SIG-M5 (cell line): ENCODE data around the gene PRKAR1B.
"Not testable (repeated sequence)": the region's sequence is repeated elsewhere in the genome, so short reads cannot be mapped to it uniquely, and the experiment has no call there.

Experiments
- DNase-seq: peaks from one replicate; lab custom pipeline; 2025; lab: John Stamatoyannopoulos, UW

The PRKAR1B gene

GRCh38 chr7:556837-557557, 170.1 kb downstream of the PRKAR1B start:
- no peak for DNase-seq

DNA sequence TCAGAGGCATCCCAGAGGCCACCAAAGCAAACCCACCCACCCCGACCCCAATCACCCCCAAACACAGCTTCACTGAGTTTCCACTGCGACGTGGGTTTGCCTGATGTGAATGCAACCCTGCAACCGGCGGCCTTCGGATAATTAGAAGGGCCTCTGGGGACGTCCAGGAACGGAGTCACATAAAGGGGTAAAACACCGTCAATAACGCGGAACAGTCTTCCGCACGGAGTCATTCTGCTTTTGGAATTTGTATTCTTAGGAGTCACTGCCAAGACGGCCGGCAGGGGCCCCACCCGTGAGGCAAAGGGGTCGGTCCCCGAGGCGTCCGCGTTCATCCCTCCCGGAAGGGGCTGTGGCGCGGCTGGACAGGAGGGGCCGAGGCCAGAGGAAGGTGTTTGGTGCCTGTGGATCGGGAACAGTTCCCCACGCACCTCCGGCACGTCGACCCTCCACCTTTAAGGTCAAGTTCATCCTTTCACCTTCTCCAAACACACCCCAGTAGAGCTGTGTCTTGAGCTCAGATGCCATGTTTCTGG, 170.7 kb downstream of the PRKAR1B start:
- DNase-seq = no peak

- no peak for DNase-seq
Measured at GRCh38 chr7:555551-556160, 171.4 kb downstream of the PRKAR1B start.

DNA sequence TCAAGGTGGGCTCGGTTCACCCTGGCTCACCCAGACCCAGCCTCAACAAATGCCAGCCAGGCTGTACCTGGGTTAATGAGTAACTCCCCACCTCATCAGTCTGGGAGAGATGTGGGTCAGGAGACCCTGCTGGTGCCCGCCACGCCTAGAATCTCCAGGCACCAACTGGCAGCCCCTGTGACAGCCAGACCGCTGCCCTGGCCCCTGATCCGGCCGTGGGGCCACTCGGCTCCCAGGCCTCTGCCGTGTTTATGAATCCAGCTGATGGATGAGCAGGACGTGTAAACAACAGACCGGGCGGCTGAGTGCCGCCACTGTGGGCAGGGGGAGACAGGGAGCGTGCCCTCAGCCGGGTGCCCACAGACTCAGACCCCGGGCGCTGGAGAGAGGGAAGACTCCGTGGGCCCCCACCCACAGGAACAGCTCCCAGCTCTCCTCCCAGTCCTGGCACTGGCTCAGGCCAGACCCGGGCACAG, 173.4 kb downstream of the PRKAR1B start:
- DNase-seq = no peak

DNA sequence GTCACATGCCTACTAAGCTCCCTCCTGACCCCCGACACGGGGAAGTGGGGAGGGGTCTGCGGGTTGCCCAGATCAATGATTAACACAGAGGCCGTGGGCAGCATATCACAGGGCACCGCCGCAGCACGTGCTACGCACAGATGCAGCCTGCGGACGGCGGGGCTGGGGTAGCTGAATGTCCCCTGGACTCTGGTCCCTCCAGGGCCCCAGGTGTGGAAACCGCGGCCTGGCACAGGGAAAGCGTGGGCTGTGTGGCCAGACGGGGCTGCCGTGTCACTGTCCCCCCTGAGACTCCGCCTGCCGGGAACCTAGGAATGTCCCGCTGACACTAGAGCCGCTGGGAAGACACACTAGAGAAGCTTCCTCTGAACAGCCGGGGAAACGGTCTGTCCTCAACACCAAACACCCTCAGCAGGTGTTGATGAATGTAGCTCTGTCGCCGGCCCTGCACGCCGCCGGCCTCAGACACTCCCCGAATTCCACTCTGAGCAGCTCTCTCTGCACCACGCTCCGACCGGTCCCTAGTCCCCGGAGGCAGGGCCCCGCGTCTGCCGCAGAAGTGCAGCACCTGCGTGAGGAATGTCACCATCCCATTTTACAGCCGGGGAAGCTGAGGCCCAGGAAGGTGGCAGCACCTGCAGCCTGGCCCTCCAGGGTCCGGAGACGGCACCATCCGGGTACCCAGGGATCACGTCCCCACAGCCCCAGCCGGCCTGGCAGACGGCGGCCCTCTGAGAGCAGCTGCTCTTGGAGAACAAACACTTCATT, 174.0 kb downstream of the PRKAR1B start:
- DNase-seq = no peak

DNA sequence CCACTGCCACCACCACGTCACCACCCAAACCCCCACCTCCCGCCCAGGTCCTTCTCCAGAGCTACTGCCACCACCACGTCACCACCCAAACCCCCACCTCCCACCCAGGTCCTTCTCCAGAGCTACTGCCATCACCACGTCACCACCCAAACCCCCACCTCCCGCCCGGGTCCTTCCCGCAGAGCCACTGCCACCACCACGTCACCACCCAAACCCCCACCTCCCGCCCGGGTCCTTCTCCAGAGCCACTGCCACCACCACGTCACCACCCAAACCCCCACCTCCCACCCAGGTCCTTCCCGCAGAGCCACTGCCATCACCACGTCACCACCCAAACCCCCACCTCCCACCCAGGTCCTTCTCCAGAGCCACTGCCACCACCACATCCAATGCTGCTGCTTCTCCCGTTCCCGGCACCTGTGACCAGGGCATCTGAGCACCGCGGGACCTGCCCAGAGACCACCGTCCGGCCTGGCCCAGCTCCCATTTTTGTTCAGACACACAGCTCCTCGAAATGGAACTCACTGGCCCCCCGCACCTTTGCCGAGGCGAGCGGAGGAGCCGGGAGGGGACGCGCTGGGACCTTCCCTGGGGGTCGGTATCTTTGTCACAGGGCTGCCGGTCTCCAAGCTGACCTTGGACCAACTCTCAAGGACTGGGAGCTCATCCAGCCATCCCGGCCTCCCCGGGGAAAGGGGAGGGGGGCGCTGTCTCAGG, 174.8 kb downstream of the PRKAR1B start:
- not testable (repeated sequence) for DNase-seq

GRCh38 chr7:551615-551970, 175.5 kb downstream of the PRKAR1B start:
- DNase-seq = not testable (repeated sequence)

GRCh38 chr7:550881-551614, 176.0 kb downstream of the PRKAR1B start:
- DNase-seq = no peak

DNA sequence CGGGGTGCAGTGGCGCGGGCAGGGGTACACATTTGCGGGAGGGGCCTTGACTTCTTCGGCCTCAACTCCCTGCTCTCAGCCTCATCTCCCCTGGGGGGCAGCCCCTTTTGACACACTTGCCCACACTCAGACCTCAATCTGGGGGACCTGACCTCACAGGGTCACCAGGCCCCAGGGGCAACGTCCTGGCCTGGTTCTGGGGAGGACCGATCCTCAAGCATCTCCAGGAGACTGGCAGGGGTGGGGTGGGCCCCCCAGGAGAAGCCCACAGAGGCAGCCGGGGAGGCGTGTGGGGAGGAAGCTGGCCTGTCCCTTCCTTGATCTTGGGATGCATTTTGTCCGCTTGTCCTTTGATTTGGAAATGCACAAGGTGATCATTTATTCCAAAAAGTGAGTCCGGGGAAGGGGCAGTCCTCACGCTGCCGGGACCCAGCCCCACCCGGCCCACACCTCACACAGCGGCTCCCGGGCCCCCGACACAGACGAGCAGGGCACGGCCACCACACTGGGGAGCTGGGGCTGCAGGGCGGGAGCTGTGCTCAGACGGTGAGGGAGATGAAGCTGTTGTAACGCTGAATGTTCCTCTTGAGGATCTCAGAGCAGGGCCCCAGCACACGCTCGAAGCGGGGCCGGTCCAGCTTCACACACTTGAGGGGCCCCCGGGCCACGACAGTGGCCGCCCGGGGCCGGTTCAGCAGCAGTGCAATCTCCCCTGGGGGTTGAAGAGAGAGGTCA, 177.0 kb downstream of the PRKAR1B start:
- no peak for DNase-seq

GRCh38 chr7:549066-549890, 177.8 kb downstream of the PRKAR1B start:
- no peak for DNase-seq

DNA sequence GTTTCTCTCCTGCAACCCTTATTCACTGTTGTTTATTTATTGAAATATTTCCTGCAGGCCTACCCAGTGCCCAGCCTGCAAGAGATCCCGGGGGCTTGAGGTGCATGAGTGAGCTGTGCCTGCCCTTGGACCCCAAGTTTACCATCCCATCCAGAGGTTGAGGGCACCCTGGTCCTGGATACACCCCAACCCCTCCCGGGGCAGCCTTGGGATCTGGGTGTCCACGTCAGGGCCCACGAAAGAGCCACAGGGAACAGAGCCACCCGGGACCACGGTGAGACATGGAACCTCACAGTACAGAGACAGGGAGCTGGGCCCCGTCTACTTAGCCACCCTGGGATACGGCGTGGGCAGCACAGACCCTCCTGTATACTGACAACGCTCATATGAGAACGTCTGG, 178.7 kb downstream of the PRKAR1B start:
- no peak for DNase-seq

- no peak for DNase-seq
Measured at GRCh38 chr7:545470-545869, 181.6 kb downstream of the PRKAR1B start.

DNA sequence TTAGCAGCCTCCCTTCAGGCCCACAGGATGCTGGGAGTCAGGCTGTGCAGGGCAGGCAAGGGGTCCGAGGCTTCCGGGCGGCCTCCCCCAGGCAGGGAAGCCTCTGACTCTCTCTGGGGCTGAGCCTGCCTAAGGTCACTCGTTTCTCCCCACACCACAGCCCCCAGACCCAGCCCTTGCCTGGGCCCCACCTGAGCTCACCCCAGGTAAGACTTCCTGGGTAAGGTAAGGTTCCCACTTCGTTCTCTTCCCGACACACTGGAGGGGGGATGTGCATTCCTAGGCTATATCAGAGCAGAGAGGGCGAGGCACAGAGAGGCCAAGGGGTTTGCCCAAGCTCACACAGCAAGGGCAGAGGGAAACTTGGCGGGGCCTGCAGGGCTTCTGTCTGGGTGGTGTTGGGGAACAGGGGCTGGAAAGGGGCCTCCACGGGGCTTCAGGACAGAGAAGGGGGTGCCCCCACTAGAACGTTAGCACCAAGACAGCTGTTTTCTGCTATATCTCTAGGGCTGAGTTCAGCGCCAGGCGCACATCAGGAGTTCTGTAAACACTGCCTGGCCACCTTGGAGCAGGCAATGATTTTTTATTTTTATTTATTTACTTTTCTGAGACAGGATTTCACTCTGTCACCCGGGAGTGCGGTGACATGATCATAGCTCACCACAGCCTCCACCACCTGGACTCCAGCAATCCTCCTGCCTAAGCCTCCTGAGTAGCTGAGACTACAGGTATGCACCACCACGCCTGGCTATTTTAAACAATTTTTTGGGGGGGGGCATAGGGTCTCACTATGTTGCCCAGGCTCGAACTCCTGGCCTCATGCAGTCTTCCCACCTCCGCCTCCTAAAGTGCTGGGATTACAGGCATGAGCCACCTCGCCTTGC, 182.5 kb downstream of the PRKAR1B start:
- no peak for DNase-seq

DNA sequence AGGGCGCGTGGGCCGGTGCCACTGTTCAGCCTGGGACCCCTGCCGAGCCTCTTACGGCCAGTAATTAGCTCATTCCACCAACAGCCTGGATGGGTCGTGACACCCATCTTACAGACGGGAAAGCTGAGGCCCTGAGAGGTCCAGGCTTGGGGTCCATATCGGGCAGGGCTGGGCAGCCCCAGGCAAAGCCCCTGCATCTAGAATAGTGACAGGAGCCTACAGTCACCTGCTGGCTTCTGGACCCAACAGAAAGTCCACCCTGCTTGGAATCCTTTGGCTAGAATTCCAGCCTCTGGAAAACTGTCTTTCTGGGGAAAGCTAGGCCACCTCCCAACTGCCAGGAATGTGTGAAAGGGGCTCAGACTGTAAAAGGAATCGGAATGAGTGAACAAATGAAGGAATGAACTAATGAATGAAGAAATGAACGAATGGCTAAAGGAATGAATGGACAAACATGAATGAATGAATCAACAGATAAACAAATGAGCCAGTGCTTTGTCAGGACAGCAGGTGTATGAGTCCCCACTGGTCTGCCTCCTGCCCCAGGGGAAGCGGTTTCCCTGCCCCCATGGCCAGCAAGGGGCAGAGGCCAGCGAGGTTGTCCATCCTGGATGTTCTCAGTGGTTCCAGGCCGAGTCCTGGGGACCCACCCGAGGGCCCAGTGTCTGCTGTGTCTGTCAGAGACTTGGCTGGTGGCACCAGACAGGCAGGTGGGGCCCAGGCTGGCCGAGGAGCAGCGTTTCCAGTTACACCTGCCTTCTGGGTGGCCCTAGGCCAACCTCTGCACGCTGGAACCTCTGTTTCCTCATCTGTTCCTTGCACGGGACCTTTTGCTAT, 183.4 kb downstream of the PRKAR1B start:
- no peak for DNase-seq

DNA sequence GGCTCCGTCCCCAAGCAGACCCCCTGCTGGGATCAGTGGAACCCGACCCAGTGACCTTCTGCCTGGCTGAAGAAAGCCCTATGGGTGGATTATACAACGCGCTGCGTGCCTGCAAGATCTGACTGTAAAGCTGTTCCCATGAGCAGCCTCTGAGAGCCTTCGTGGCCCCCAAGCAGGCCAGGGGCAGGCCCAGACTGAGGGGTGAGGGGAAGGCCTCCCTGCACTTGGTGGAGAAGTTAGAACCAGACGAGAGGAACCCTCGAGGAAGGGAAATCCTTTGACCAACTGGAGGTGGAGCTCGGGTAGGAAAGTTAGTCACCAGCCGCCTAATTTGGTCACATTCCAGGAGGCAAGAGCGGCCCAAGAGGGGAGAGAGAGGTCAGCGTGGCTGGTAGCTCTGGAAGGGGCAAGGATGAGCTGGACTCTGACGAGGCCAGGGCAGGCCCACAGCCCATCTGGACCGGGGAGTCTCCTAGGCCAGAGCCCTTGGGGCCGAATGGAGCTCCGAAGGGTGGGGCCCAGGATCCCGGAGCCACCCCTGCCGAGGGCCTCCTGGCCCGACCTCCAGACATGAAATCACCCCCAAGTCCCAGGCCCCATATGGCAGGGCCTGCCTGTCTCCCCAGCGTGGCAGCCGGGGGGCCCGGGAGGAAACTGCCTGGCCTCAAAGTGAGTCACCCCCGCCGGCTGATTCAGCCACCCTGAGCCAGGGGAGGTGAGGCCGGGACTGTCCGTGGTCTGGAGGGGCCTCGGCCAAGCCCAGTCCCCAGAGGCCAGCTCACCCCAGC, 184.2 kb downstream of the PRKAR1B start:
- DNase-seq = no peak

DNA sequence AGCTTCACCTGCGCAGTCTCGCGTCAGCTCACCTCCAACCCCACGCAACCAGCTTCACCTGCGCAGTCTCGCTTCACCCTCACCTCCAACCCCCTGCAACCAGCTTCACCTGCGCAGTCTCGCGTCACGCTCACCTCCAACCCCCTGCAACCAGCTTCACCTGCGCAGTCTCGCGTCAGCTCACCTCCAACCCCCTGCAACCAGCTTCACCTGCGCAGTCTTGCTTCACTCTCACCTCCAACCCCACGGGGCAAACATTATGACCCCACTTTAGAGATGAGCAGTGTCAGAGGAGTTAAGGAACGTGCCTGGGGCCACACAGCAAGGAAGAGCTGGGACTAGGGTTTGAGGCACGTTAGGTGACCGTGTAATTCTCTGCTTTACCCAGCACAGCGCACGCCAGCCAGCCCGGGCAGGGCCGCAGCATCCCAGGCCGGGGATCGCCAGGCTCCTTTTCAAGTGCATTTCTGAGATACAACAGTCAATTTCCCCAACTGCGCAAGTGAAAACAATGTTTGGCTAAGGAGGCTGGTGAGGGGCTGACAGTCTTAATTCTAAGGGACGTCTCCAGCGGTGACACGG, 184.9 kb downstream of the PRKAR1B start:
- no peak for DNase-seq

GRCh38 chr7:541661-542060, 185.4 kb downstream of the PRKAR1B start:
- no peak for DNase-seq
